Lower leg skin (tissue), 4 donors: ENCODE measurements around the gene PEG3. TPM values are rescaled to one million over a fixed set of nuclear protein-coding genes. Genes with fewer than 3 reads are reported as not detected.

Experiments used
- DNase-seq, 2 donors: peaks; one replicate each; pipeline ENCODE4 v3.0.0-alpha.2; 2019; ENCODE audit warnings: low spot score in 2 of 2
- H3K4me3 ChIP-seq: fragments of 200-600 bp; sonication (generic); 2 replicates; pipeline ENCODE4 v1.5.1; 2017; ENCODE audit warnings: mild to moderate bottlenecking, low read depth; ENCODE audit not compliant: poor library complexity, severe bottlenecking
- POLR2A ChIP-seq, 2 donors: fragments of 450-650 bp; IDR thresholded peaks; one replicate each; pipeline ENCODE4 v1.6.1; 2016 to 2017; ENCODE audit warnings: antibody characterized with exemption in 2 of 2, mild to moderate bottlenecking in 1 of 2, moderate library complexity in 1 of 2
- WGBS, 2 donors: methylation state at CpG; one replicate each; pipeline ENCODE4 v1.1.5; 2018; 5-methylcytosine and 5-hydroxymethylcytosine counted together
- intact Hi-C: fragments of 100-400 bp; cut with DNase I; formaldehyde crosslinking; loops from one replicate; pipeline ENCODE4 v1.15.0; 2023; ENCODE audit warnings: low total_unique reads
- total RNA-seq, 4 donors: library from RNA; depleted of rRNA; stranded (reverse); fragments of >200 nt; gene quantifications; one replicate each; pipeline ENCODE4 v1.1.0, GENCODE V29; 2016
- TF ChIP-seq, protein P1 (sequence below), 3 donors: fragments of 450-650 bp; IDR thresholded peaks; one replicate each; pipeline ENCODE4 v1.5.1; 2016; ENCODE audit warnings: antibody characterized with exemption in 3 of 3, mild to moderate bottlenecking in 3 of 3, moderate library complexity in 2 of 3

PEG3 gene
- total RNA-seq, 4 donors from 2014 or later: 1.4 to 7.6 (median 3.6) TPM

DNA sequence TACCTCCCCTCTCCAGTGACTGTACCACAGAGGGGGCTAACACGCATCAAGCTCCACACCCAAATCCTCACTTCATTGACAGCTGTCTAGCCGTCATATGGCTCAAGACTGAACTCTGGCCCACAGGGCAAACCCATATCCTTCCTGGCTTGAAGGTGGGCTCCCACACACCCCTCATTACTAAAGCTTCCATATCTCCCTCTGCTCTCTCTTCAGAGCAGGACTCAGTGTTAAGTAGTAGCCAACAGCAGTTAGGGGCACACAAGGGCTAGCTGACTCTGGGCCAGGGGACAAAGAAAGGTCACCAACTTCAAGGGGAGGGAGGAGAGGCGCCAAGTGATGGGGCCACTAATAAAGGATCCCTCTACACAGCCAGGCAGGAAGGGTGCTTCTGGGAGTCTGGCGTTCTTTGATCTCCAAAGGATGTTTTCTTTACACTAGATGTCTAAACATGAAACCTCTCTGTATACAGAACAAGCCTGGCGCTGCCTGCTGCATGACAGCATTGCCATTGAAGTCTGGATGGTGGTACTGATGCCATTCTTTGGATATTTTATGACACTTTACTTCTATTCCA, 8.1 kb downstream of the PEG3 start:
- no peak for DNase-seq
- WGBS, 2 donors: 74 to 75% methylated on average over 5 of the region's 5 CpGs
- TF ChIP-seq, protein P1, sequence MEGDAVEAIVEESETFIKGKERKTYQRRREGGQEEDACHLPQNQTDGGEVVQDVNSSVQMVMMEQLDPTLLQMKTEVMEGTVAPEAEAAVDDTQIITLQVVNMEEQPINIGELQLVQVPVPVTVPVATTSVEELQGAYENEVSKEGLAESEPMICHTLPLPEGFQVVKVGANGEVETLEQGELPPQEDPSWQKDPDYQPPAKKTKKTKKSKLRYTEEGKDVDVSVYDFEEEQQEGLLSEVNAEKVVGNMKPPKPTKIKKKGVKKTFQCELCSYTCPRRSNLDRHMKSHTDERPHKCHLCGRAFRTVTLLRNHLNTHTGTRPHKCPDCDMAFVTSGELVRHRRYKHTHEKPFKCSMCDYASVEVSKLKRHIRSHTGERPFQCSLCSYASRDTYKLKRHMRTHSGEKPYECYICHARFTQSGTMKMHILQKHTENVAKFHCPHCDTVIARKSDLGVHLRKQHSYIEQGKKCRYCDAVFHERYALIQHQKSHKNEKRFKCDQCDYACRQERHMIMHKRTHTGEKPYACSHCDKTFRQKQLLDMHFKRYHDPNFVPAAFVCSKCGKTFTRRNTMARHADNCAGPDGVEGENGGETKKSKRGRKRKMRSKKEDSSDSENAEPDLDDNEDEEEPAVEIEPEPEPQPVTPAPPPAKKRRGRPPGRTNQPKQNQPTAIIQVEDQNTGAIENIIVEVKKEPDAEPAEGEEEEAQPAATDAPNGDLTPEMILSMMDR (IDR thresholded peaks at IDR 0.05): no peak
- no peak for TF ChIP-seq POLR2A (IDR thresholded peaks at IDR 0.05)
- intact Hi-C loops: no loop called here
- H3K4me3 ChIP-seq: no peak overlapping the region

DNA sequence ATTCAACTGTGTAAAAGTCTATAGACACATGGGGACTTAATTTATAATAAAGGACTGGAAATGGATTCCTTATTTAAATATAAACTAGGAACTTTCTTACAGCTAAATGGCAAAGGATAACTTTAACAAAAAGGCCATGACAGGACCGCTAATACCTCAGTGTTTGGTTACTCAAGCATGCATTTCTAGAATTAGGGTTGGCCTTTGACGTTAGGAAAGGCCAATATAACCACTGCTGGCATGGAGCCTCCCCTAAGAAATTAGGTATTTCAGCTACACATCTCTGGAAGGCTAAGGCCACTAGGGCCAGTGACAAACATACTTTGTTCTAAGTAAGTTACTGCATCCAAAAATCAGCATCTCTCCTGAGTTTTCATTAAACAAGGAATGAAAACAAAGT, 9.3 kb downstream of the PEG3 start:
- no peak for DNase-seq
- TF ChIP-seq, protein P1 (IDR thresholded peaks at IDR 0.05): no peak
- TF ChIP-seq POLR2A (IDR thresholded peaks at IDR 0.05): no peak
- 35 to 49% methylated on average over 2 of the region's 2 CpGs for WGBS, 2 donors
- no peak overlapping the region for H3K4me3 ChIP-seq
- intact Hi-C loops: no loop called here

DNA sequence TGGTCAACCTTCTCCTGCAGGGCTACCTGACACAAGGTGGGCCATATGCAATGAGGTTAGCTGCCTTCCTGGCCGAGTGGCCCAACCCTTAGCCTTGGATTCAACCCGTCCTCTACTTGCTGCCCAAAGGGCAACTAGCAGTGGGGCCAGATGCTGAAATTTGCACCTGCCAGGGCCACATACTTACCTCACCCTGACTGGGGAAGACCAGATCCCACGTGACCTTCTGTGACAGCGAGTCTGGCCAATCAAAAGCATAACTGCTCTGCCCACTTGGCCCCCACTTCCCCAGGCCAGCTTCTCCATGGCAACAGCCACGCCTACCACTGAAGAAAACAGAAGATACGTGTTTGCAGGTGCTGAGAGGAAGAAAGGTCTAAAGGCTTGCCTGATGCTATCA, 10.9 kb downstream of the PEG3 start:
- TF ChIP-seq POLR2A (IDR thresholded peaks at IDR 0.05): no peak
- TF ChIP-seq, protein P1 (IDR thresholded peaks at IDR 0.05): no peak
- DNase-seq: no peak
- 80 to 83% methylated on average over 6 of the region's 6 CpGs for WGBS, 2 donors
- intact Hi-C loops: no loop called here
- no peak overlapping the region for H3K4me3 ChIP-seq

DNA sequence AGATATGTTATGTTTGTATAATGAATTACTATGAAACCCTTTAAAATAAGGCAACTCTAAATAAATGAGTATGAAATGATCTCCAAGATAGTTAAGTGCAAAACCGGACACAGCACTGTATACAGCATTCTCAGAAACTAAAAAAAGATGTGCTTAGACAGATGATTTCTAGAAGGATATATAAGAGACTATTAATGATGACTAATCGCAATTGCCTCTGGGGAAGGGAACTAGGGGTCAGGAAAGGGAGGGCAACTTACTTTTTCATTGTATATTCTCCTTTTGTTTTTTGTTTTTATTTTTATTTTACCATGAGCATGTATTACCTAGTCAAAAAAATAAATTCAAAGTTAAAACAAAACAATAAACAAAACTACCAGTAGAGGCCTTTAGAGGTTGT, 12.8 kb downstream of the PEG3 start:
- TF ChIP-seq POLR2A (IDR thresholded peaks at IDR 0.05): no peak
- TF ChIP-seq, protein P1 (IDR thresholded peaks at IDR 0.05): no peak
- 52 to 58% methylated on average over 2 of the region's 2 CpGs for WGBS, 2 donors
- intact Hi-C loops: no loop called here

DNA sequence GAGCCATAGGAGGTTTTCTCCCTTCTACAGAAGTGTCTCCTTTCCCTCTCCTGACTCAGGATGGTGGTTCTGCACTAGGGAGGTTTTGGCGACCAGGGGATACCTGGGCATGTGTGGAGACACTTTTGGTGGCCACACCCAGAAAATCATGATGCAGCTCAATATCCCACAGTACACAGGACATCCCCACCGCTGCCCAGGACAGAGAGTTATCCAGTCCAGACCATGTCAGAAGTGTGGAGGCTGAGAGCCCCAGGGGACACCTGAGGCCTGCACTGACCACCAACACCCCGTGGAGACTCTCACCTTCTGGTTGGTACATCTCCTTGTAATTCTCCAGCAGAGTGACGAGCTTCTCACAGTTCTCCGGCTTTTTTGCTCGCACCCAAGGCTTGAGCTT, 16.6 kb downstream of the PEG3 start:
- intact Hi-C loops: no loop called here
- TF ChIP-seq POLR2A (IDR thresholded peaks at IDR 0.05): no peak
- TF ChIP-seq, protein P1 (IDR thresholded peaks at IDR 0.05): no peak
- no peak overlapping the region for H3K4me3 ChIP-seq
- no peak for DNase-seq
- 87 to 95% methylated on average over 6 of the region's 6 CpGs for WGBS, 2 donors

More for the DNA sequence above, 12.8 kb downstream of the PEG3 start:
- H3K4me3 ChIP-seq: no peak overlapping the region
- DNase-seq: no peak

DNA sequence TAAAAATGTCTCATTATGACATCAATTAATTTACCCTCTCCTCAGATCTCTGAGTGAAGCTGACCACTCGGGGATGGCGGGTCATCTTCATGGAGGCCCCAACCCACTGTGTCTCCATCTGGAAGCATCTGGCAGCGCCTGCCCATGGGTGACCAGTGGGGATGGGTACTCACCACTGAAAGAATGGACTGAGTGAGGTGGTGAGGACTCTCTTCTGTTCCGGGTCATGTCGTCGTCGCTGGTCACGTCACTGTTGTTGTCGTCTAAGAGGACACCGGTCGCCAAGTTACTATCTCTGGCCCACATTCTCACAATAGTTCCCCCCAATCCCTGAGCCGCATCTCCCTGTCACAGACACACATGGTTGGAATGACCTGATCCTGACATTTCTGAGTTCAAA, 17.1 kb downstream of the PEG3 start:
- TF ChIP-seq, protein P1 (IDR thresholded peaks at IDR 0.05): no peak
- no peak for TF ChIP-seq POLR2A (IDR thresholded peaks at IDR 0.05)
- 92 to 94% methylated on average over 12 of the region's 12 CpGs for WGBS, 2 donors
- DNase-seq: no peak
- no peak overlapping the region for H3K4me3 ChIP-seq
- intact Hi-C loops: no loop called here
